Neural progenitor cell (in vitro differentiated cells): ENCODE results near the gene GJC2.

Experiments used
- EZH2phosphoT487 ChIP-seq: fragments of 200-600 bp; sonication (generic); IDR thresholded peaks from 2 replicates; pipeline ENCODE4 v1.6.1; 2017; ENCODE audit warnings: antibody characterized with exemption
- TF ChIP-seq, protein P1 (sequence below): fragments of 200-600 bp; sonication (generic); IDR thresholded peaks from 2 replicates; pipeline ENCODE4 v1.5.1; 2017; ENCODE audit warnings: antibody characterized with exemption, mild to moderate bottlenecking

DNA sequence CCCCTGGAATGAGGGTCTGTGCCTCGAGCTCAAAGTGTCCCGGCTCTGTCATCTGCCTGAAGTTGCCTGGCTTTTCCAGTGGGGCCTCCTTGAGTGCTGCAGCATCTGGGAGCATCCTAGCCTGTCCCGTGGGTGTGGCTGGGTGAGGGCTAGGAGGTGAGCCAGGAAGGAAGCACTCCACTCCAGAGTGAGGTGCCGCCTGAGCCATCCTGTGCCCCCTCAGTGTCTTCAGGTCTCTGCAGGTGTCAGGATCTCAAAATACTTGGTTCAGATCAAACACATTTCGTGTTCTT is 27.4 kb downstream of the GJC2 start:
- TF ChIP-seq, protein P1, sequence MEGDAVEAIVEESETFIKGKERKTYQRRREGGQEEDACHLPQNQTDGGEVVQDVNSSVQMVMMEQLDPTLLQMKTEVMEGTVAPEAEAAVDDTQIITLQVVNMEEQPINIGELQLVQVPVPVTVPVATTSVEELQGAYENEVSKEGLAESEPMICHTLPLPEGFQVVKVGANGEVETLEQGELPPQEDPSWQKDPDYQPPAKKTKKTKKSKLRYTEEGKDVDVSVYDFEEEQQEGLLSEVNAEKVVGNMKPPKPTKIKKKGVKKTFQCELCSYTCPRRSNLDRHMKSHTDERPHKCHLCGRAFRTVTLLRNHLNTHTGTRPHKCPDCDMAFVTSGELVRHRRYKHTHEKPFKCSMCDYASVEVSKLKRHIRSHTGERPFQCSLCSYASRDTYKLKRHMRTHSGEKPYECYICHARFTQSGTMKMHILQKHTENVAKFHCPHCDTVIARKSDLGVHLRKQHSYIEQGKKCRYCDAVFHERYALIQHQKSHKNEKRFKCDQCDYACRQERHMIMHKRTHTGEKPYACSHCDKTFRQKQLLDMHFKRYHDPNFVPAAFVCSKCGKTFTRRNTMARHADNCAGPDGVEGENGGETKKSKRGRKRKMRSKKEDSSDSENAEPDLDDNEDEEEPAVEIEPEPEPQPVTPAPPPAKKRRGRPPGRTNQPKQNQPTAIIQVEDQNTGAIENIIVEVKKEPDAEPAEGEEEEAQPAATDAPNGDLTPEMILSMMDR: no peak
- no peak for TF ChIP-seq EZH2phosphoT487
